GM06990 (cell line): ENCODE measurements around the gene CDYL.
A peak's percentile ranks its signal among the peaks of the same experiment; 100 is the strongest.
"Not testable (repeated sequence)": the region's sequence is repeated elsewhere in the genome, so short reads cannot be mapped to it uniquely, and the experiment has no call there.

ENCODE experiments used
- DNase-seq: peaks from one replicate; pipeline ENCODE4 v3.0.0-alpha.2; 2011; ENCODE audit not compliant: insufficient read length; ENCODE audit errors: extremely low read depth
- H3K27me3 ChIP-seq: replicated peaks from 2 replicates; pipeline ENCODE4 v1.6.0; 2011; ENCODE audit warnings: low read length; ENCODE audit not compliant: control insufficient read depth, insufficient read depth
- H3K36me3 ChIP-seq: 2 replicates; pipeline ENCODE4 v1.5.1; 2011; ENCODE audit warnings: low read length; ENCODE audit not compliant: control insufficient read depth, insufficient read depth
- H3K4me3 ChIP-seq: replicated peaks from 2 replicates; pipeline ENCODE4 v1.5.1; 2011; ENCODE audit warnings: low read depth, mild to moderate bottlenecking, control low read depth, low read length
- CTCF ChIP-seq: IDR thresholded peaks from 2 replicates; pipeline ENCODE4 v1.5.1; 2011; ENCODE audit warnings: low read length, control low read depth, mild to moderate bottlenecking, inconsistent platforms; ENCODE audit not compliant: insufficient read depth, poor library complexity, severe bottlenecking

Gene CDYL

DNA sequence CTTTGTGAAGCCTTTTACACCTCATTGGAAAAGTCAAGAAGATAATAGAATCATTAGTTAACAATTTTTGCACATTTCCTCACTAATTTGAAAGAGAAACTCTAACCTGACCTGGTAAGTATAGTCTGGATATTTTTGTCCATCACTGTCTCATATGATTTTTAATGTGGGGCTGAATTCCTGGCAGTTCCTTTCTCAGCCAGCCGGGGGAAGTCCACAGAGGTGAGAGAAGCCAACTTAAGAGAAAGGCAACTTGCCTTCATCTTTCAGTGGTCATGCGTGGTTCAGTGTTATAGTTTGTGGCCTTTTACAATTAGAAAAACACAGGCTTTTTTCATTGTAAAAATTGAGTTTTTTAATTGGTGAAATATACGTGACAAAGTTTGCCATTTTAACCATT, 80.6 kb downstream of the CDYL start:
- TF ChIP-seq CTCF = peak; percentile 9
- no peak for DNase-seq
- Histone ChIP-seq H3K4me3 (no peak overlapping the region), H3K36me3 (no peaks in the 10 kb centered on the region), H3K27me3 (no peaks in the 10 kb centered on the region)

DNA sequence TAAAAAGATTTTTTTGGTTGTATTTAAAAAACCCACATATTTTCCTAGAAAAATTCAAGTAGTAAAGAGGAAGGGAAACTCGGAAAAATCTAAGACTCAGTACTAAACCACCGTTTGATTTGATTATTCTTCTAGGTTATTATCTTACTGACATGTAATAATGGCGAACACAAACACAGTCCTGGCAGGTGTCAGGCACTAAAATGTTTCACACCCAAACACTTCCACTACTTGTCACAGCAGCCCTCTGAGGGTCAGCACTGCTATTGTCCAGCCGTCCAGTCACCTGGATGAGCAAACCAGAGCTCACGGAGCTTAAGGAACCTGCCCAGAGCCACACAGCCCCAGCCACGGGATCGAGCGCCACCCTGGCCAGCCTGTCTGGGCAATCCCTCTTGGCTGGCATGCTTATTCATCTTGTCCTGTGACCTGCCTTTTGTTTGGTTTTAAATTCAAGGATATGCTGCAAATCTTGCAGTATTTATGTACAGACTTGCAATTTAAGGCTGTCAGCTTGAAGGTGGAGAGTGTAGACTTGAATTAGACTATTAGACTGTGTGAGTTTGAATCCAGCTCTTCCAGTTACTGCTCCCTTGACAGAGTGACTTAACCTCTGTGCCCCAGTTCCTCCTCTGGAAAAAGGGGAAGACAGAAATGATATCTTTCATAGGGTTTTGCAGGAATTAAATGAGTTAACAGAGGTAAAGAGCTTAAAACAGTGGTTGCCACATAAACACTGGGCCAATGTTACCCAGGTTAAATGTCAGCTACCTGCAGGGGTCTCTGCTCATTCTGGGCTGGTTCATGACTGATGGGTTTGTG, 82.2 kb downstream of the CDYL start:
- Histone ChIP-seq H3K27me3 (no peaks in the 10 kb centered on the region), H3K36me3 (no peaks in the 10 kb centered on the region), H3K4me3 (no peak overlapping the region)
- no peak for DNase-seq
- no peak for TF ChIP-seq CTCF

DNA sequence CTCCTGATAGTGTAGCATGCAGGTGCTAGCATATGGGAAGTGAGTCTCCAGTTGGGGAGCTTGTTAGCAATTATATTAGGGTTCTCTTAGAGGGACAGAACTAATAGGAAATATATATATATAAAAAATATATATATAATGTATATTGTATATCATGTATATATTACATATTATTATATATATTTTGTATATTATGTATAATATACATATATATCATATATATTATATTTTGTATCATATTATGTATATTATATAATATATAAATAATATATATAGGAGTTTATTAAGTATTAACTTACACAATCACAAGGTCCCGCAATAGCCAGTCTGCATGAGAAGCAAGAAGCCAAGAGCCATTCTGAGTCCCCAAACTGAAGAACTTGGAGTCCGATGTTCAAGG, 84.2 kb downstream of the CDYL start:
- Histone ChIP-seq H3K36me3 (no peaks in the 10 kb centered on the region), H3K27me3 (no peaks in the 10 kb centered on the region), H3K4me3 (no peak overlapping the region)
- no peak for TF ChIP-seq CTCF
- no peak for DNase-seq

- no peaks in the 10 kb centered on the region for H3K36me3 ChIP-seq
- TF ChIP-seq CTCF = no peak
- H3K4me3 ChIP-seq = no peak overlapping the region
- no peaks in the 10 kb centered on the region for H3K27me3 ChIP-seq
- DNase-seq = no peak
Measured at GRCh38 chr6:4861564-4861963, 85.4 kb downstream of the CDYL start.

GRCh38 chr6:4864519-4864918, 88.3 kb downstream of the CDYL start:
- Histone ChIP-seq H3K36me3 (no peaks in the 10 kb centered on the region), H3K4me3 (no peak overlapping the region), H3K27me3 (no peaks in the 10 kb centered on the region)
- no peak for TF ChIP-seq CTCF
- DNase-seq = no peak

GRCh38 chr6:4865006-4865405, 88.8 kb downstream of the CDYL start:
- DNase-seq, H3K4me3 ChIP-seq, H3K36me3 ChIP-seq, H3K27me3 ChIP-seq: not testable (repeated sequence)
